Kidney (tissue), 14 donors: ENCODE measurements around the gene SIGMAR1. TPM values are rescaled to one million over a fixed set of nuclear protein-coding genes. Genes with fewer than 3 reads are reported as not detected.

Experiments
- DNase-seq, 5 donors: peaks; one replicate each; pipeline ENCODE4 v3.0.0-alpha.2; 2013 to 2020
- FAIRE-seq: peaks from 2 replicates; lab custom pipeline; 2012; peaks lifted over from hg19 to GRCh38; lab: Jason Lieb, UNC
- H3K27ac ChIP-seq, 2 donors: one replicate each; pipeline ENCODE4 v1.7.0; 2013; ENCODE audit warnings: low read depth in 2 of 2, low read length in 2 of 2, inconsistent platforms in 1 of 2
- H3K27me3 ChIP-seq: one replicate; pipeline ENCODE4 v1.7.1; 2013; ENCODE audit warnings: low read length, inconsistent platforms; ENCODE audit not compliant: control insufficient read depth, insufficient read depth
- H3K36me3 ChIP-seq, 3 donors: one replicate each; pipeline versions ENCODE4 v1.7.0 to v1.7.1; 2013; ENCODE audit warnings: low read length in 3 of 3, control low read depth in 1 of 3, inconsistent platforms in 1 of 3; ENCODE audit not compliant: insufficient read depth in 3 of 3, control insufficient read depth in 2 of 3
- H3K4me1 ChIP-seq, 3 donors: one replicate each; pipeline versions ENCODE4 v1.7.0 to v1.7.1; 2013; ENCODE audit warnings: low read length in 3 of 3, inconsistent platforms in 1 of 3, low read depth in 1 of 3; ENCODE audit not compliant: control insufficient read depth in 2 of 3, insufficient read depth in 2 of 3
- H3K4me3 ChIP-seq, 3 donors: one replicate each; pipeline versions ENCODE4 v1.7.0 to v1.8.1; 2013; ENCODE audit warnings: low read length in 3 of 3, control low read depth in 1 of 3, inconsistent platforms in 1 of 3
- H3K9ac ChIP-seq, 3 donors: one replicate each; pipeline versions ENCODE4 v1.7.0 to v1.7.1; 2013; ENCODE audit warnings: low read length in 3 of 3, control low read depth in 1 of 3, inconsistent platforms in 1 of 3
- H3K9me3 ChIP-seq, 3 donors: one replicate each; pipeline versions ENCODE4 v1.7.0 to v1.7.1; 2013; ENCODE audit warnings: low read length in 3 of 3, control low read depth in 1 of 3, inconsistent platforms in 1 of 3; ENCODE audit not compliant: control insufficient read depth in 2 of 3, insufficient read depth in 1 of 3
- intact Hi-C: fragments of 100-400 bp; cut with DNase I; formaldehyde crosslinking; loops from one replicate; pipeline ENCODE4 v1.11.1; 2022
- polyA plus RNA-seq: library from polyadenylated mRNA; stranded (reverse); fragments of 350-450 nt; fragmentation: Illumina TruSeq; extraction: RNeasy Lipid Tissue Mini Kit (QIAGEN cat#74804); gene quantifications from one replicate; pipeline ENCODE4 v1.2.3, GENCODE V29; 2014; ENCODE audit warnings: low read depth, low replicate concordance; ENCODE audit not compliant: insufficient read depth
- total RNA-seq: library from RNA; stranded (reverse); fragmentation: NEBNext Ultra II Directional; extraction: Animal tissue kit (Norgen Biotek cat#: 25700); gene quantifications from one replicate; pipeline ENCODE4 v1.2.1, GENCODE V29; 2021
- TF ChIP-seq, protein P1 (sequence below): IDR thresholded peaks from 3 replicates; pipeline ENCODE4 v1.5.1; 2012; ENCODE audit warnings: mild to moderate bottlenecking, moderate library complexity, borderline replicate concordance; ENCODE audit not compliant: insufficient read depth; ENCODE audit errors: extremely low read depth
- donor health status: control.
- donor health status: control.
- donor health status: control.
- donor health status: control.
- donor health status: control.
- donor health status: DM: yes; HTN: yes; CAD: no.
- donor health status: Normal renal cell carcinoma (clear cell type).

Gene SIGMAR1
- total and polyA plus RNA-seq, 2 donors from 2014 or later = 40.6 to 43.3 TPM

DNA sequence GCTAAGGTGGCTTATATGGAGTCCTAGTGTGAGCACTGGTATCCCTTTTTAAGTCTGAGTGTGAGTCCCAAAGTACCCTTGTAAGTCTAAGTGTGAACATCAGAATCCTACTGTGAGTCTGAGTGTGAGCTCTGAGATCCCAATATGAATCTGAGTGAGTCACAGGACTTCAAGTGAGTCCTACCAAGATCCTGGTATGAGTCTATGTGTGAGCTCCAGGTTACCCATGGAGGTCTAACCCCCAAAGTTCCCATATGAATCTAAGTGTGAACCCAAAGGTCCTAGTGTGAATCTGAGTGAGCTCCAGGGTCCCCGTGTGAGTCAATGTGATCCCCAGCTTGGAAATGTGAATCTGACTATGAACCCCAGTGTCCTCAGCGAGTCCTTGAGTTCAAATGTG lies 50.3 kb downstream of the SIGMAR1 start:
- intact Hi-C loops = no loop called here
- DNase-seq (no peak), FAIRE-seq (no peak)
- Histone ChIP-seq H3K4me1 (peaks cover 0 to 3% (median 2%) of the 10 kb centered on the region in 3 donors), H3K9me3 (no peaks in the 10 kb centered on the region), H3K27me3 (peaks cover 11% of the 10 kb centered on the region), H3K4me3 (no peak overlapping the region), H3K9ac (no peak overlapping the region), H3K27ac (no peak overlapping the region), H3K36me3 (no peaks in the 10 kb centered on the region)
- TF ChIP-seq, protein P1, sequence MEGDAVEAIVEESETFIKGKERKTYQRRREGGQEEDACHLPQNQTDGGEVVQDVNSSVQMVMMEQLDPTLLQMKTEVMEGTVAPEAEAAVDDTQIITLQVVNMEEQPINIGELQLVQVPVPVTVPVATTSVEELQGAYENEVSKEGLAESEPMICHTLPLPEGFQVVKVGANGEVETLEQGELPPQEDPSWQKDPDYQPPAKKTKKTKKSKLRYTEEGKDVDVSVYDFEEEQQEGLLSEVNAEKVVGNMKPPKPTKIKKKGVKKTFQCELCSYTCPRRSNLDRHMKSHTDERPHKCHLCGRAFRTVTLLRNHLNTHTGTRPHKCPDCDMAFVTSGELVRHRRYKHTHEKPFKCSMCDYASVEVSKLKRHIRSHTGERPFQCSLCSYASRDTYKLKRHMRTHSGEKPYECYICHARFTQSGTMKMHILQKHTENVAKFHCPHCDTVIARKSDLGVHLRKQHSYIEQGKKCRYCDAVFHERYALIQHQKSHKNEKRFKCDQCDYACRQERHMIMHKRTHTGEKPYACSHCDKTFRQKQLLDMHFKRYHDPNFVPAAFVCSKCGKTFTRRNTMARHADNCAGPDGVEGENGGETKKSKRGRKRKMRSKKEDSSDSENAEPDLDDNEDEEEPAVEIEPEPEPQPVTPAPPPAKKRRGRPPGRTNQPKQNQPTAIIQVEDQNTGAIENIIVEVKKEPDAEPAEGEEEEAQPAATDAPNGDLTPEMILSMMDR = no peak

DNA sequence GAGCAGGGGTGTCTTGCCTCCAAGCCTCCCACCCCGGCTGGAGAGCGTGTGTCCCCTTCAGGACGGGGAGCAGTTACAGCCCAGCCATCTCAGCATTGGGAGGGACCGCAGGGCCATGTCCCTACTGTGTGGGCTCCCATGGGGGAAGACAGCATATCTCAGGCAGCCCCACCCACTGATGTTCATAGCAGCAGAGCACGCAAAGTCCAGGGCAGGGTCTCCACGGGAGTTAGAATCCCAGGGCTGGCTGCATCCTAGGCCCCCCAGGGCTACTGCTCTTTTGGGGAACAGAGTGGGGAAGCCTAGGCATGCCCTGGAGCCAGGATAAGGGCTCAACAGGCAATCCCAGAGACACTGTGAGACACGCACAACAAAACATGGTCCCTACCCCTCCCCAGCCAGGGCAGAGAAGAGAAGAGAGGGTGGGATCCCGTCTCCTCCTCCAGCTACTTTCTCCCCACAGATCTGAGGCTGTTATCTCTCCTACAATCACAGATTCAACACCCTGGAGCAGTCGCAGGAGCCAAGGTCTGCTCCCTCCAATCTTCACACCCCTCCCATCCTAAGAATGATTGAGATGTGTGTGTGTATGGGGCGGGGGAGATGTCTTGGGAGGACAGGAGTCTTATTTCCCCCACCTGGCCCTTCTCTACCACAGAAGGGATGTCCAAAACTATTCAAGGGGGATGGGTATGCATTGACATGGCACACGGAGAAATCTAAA lies 51.5 kb downstream of the SIGMAR1 start:
- intact Hi-C loops = no loop called here
- Histone ChIP-seq H3K9ac (no peak overlapping the region), H3K27me3 (peaks cover 11% of the 10 kb centered on the region), H3K9me3 (no peaks in the 10 kb centered on the region), H3K4me3 (no peak overlapping the region), H3K27ac (no peak overlapping the region), H3K36me3 (no peaks in the 10 kb centered on the region), H3K4me1 (peaks cover 0 to 3% (median 0%) of the 10 kb centered on the region in 3 donors)
- no peak for FAIRE-seq
- TF ChIP-seq, protein P1 = no peak
- DNase-seq = peak in 3 of 5 donors; percentile 39 to 47 (median 45)

- Histone ChIP-seq H3K9ac (no peak overlapping the region), H3K27me3 (peaks cover 11% of the 10 kb centered on the region), H3K27ac (no peak overlapping the region), H3K4me3 (no peak overlapping the region), H3K4me1 (peaks cover 0 to 3% (median 0%) of the 10 kb centered on the region in 3 donors), H3K36me3 (no peaks in the 10 kb centered on the region), H3K9me3 (no peaks in the 10 kb centered on the region)
- DNase-seq (no peak), FAIRE-seq (no peak)
- TF ChIP-seq, protein P1 = no peak
- intact Hi-C loops = no loop called here
These were observed 52.6 kb downstream of the SIGMAR1 start for GRCh38 chr9:34584970-34585369.

Other genes with a start within 250 kb of the SIGMAR1 start
- gene FAM219A, start 179.2 kb downstream of the SIGMAR1 start, total RNA-seq = 21.1 TPM
- 8.7 TPM for gene FAM219A, start 179.2 kb downstream of the SIGMAR1 start, polyA plus RNA-seq
- gene DNAI1, start 179.0 kb downstream of the SIGMAR1 start, total RNA-seq = 3.0 TPM
- gene DNAI1, start 179.0 kb downstream of the SIGMAR1 start, polyA plus RNA-seq = 2.4 TPM
- gene ENHO, start 114.8 kb downstream of the SIGMAR1 start, total RNA-seq = 0.22 TPM
- 2.7 TPM for gene ENHO, start 114.8 kb downstream of the SIGMAR1 start, polyA plus RNA-seq
- 3.7 TPM for gene CNTFR, start 48.1 kb downstream of the SIGMAR1 start, total RNA-seq
- gene CNTFR, start 48.1 kb downstream of the SIGMAR1 start, polyA plus RNA-seq = 1.7 TPM
- gene RPP25L, start 25.7 kb downstream of the SIGMAR1 start, total RNA-seq = 21.9 TPM
- 73.8 TPM for gene RPP25L, start 25.7 kb downstream of the SIGMAR1 start, polyA plus RNA-seq
- 92.0 TPM for gene DCTN3, start 17.3 kb downstream of the SIGMAR1 start, total RNA-seq
- 175 TPM for gene DCTN3, start 17.3 kb downstream of the SIGMAR1 start, polyA plus RNA-seq
- gene ARID3C, start 8.7 kb downstream of the SIGMAR1 start, total RNA-seq = not detected
- not detected for gene ARID3C, start 8.7 kb downstream of the SIGMAR1 start, polyA plus RNA-seq
- gene GALT, start 8.9 kb upstream of the SIGMAR1 start, total RNA-seq = 49.2 TPM
- 83.7 TPM for gene GALT, start 8.9 kb upstream of the SIGMAR1 start, polyA plus RNA-seq
- 15.2 TPM for gene IL11RA, start 14.4 kb upstream of the SIGMAR1 start, total RNA-seq
- gene IL11RA, start 14.4 kb upstream of the SIGMAR1 start, polyA plus RNA-seq = 17.7 TPM
- not detected for gene CCL27, start 24.9 kb upstream of the SIGMAR1 start, total RNA-seq
- not detected for gene CCL27, start 24.9 kb upstream of the SIGMAR1 start, polyA plus RNA-seq
- 60.8 TPM for gene CCL19, start 53.5 kb upstream of the SIGMAR1 start, total RNA-seq
- 11.4 TPM for gene CCL19, start 53.5 kb upstream of the SIGMAR1 start, polyA plus RNA-seq
- gene CCL21, start 72.3 kb upstream of the SIGMAR1 start, total RNA-seq = 92.8 TPM
- gene CCL21, start 72.3 kb upstream of the SIGMAR1 start, polyA plus RNA-seq = 42.8 TPM